ENCODE results near the gene TRIM8.

GRCh38 chr10:102632394-102633111, 11.7 kb upstream of the TRIM8 start:
- TF ChIP-seq, protein P1, sequence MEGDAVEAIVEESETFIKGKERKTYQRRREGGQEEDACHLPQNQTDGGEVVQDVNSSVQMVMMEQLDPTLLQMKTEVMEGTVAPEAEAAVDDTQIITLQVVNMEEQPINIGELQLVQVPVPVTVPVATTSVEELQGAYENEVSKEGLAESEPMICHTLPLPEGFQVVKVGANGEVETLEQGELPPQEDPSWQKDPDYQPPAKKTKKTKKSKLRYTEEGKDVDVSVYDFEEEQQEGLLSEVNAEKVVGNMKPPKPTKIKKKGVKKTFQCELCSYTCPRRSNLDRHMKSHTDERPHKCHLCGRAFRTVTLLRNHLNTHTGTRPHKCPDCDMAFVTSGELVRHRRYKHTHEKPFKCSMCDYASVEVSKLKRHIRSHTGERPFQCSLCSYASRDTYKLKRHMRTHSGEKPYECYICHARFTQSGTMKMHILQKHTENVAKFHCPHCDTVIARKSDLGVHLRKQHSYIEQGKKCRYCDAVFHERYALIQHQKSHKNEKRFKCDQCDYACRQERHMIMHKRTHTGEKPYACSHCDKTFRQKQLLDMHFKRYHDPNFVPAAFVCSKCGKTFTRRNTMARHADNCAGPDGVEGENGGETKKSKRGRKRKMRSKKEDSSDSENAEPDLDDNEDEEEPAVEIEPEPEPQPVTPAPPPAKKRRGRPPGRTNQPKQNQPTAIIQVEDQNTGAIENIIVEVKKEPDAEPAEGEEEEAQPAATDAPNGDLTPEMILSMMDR (conservative IDR thresholded peaks at IDR 0.05; ENCODE audit: low read depth, low read length) = no peak
- TF ChIP-seq RFX5 (IDR thresholded peaks at IDR 0.05; ENCODE audit: low read depth, low read length) (no peak), MAZ (IDR thresholded peaks at IDR 0.05; ENCODE audit: borderline replicate concordance, low read depth, low read length) (no peak), POLR2A (IDR thresholded peaks at IDR 0.05; ENCODE audit: low read depth, low read length) (no peak), MAFK (IDR thresholded peaks at IDR 0.05; ENCODE audit: low read depth, low read length) (no peak)
